Activated T-cell treated with anti-CD3 and anti-CD28 coated beads, Interleukin-2, amount 50 U/mL, for 4 hours (primary cell): ENCODE measurements around the gene ORC4. TPM values are rescaled to one million over a fixed set of nuclear protein-coding genes. Genes with fewer than 3 reads are reported as not detected.
"Not testable (repeated sequence)": the region's sequence is repeated elsewhere in the genome, so short reads cannot be mapped to it uniquely, and the experiment has no call there.

Source experiments
- ATAC-seq, 2 donors: fragments of 200-7000 bp; cut with Tn5 transposase; one replicate each; pipeline ENCODE4 v1.10.0; 2021
- DNase-seq: peaks from one replicate; pipeline ENCODE4 v3.0.0-alpha.2; 2020
- H3K27me3 Mint-ChIP-seq: one replicate; pipeline ENCODE4 v1.8.0; 2021; ENCODE audit warnings: low read depth, mixed read lengths
- H3K36me3 Mint-ChIP-seq: one replicate; pipeline ENCODE4 v1.8.0; 2022; ENCODE audit warnings: mixed read lengths; ENCODE audit not compliant: insufficient read depth
- H3K4me1 Mint-ChIP-seq: one replicate; pipeline ENCODE4 v1.8.0; 2021; ENCODE audit warnings: low read depth, mixed read lengths
- H3K4me3 Mint-ChIP-seq: one replicate; pipeline ENCODE4 v1.8.0; 2021; ENCODE audit warnings: mild to moderate bottlenecking, moderate library complexity, mixed read lengths
- H3K9me3 Mint-ChIP-seq: one replicate; pipeline ENCODE4 v1.8.0; 2021; ENCODE audit warnings: mixed read lengths
- total RNA-seq, 3 donors: library from RNA; stranded (reverse); gene quantifications; one replicate each; pipeline ENCODE4 v1.2.1, GENCODE V29; 2021

ORC4 gene
- total RNA-seq, 3 donors from 2014 or later, result 29.3 to 29.9 (median 29.6) TPM

DNA sequence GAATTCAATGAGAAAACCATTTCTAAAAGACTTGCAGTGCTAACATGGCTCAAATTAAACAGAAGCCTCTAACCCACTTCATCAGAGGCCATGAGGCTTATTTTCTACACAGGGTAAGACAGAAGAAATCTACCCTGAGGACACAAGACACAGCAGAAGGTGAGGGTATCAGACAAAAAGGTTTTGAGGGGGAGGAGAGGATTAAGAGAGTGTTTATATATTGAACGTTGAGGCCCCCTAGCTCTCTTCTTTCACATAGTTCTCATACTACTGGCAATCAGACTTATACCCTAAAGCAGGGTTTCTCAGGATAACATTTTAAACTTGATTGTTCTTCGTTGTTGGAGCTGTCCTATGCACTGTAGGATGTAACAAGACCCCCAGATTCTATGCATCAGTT is 21.4 kb downstream of the ORC4 start:
- ATAC-seq (no peak), DNase-seq (no peak)
- H3K4me3 Mint-ChIP-seq, result no peak overlapping the region
- no peaks in the 10 kb centered on the region for H3K27me3 Mint-ChIP-seq
- H3K4me1 Mint-ChIP-seq, result peaks cover 33% of the 10 kb centered on the region
- peaks cover 25% of the 10 kb centered on the region for H3K9me3 Mint-ChIP-seq
- peaks cover 36% of the 10 kb centered on the region for H3K36me3 Mint-ChIP-seq

DNA sequence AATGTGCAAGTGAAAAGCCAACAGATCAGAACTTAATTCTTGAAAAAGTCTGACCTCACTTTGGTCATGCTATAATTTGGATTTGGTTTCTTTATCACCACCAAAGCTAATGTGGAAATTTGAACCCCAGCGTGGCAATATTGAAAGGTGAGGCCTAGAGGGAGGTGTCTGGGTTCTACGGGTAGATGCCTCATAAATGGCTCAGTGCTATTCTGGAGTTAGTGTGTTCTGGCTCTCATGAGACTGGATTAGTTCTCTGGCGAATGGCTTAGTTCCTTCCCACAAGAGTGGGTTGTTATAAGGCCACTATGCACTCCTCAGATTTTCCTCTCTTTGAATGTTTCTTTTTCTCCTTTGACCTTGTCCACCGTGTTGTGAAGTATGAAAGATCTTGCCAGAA is 22.3 kb downstream of the ORC4 start:
- ATAC-seq (no peak), DNase-seq (no peak)
- peaks cover 33% of the 10 kb centered on the region for H3K4me1 Mint-ChIP-seq
- peaks cover 37% of the 10 kb centered on the region for H3K36me3 Mint-ChIP-seq
- no peak overlapping the region for H3K4me3 Mint-ChIP-seq
- peaks cover 21% of the 10 kb centered on the region for H3K9me3 Mint-ChIP-seq
- no peaks in the 10 kb centered on the region for H3K27me3 Mint-ChIP-seq

DNA sequence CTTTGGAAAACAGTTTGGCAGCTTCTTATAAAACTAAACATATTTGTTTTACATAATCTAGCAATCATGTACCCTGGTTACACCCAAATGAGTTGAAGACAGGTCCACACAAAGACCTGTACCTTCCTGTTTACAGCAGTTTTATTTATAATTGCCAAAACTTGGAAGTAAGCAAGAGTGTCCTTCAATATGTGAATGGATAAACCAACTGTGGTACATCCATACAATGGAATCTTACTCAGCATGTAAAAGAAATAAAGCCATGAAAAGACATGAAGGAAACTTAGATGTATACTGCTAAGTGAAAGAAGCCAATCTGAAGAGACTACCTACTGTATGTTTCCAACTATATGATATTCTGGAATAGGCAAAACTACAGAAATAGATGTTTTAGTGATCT is 23.7 kb downstream of the ORC4 start:
- H3K27me3 Mint-ChIP-seq, result no peaks in the 10 kb centered on the region
- peaks cover 35% of the 10 kb centered on the region for H3K4me1 Mint-ChIP-seq
- no peak overlapping the region for H3K4me3 Mint-ChIP-seq
- no peak for DNase-seq
- peaks cover 9% of the 10 kb centered on the region for H3K9me3 Mint-ChIP-seq
- H3K36me3 Mint-ChIP-seq, result peaks cover 28% of the 10 kb centered on the region
- ATAC-seq, result no peak

DNA sequence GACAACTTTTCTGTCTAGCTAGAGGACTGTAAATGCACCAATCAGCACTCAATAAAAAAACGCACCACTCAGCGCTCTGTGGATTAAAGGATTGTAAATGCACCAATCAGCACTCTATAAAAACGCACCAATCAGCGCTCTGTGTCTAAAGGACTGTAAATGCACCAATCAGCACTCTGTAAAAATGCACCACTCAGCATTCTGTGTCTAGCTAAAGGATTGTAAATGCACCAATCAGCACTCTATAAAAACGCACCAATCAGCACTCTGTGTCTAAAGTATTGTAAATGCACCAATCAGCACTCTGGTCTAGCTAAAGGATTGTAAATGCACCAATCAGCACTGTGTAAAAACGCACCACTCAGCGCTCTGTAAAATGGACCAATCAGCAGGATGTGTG is 25.6 kb downstream of the ORC4 start:
- peaks cover 22% of the 10 kb centered on the region for H3K4me1 Mint-ChIP-seq

DNA sequence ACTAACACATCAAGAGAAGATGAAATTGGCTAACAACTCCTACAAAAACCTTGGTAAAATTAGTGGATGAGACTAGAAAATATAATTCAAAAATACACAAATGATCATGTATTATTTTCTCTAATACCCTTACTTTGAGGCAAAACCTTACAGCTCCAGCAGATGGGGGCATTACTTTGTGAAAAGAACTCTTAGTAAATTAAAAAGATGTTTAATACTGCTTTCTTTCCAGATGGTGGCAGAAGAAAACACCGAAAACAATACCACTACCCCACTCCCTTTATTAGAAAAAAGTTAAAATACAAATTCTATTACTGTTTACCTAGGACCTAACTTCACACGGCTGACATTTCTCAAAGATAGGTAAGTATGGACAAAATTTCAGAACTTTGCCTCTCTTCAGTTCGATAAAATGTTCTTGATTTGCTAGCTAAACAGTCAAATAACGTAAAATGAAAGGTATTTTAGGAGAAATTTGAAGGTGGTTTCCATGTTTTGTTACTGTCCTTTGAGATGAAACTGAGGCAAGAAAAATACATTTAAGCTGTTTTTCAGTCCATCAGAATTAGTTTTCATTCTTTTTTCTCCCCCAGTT is 30.6 kb downstream of the ORC4 start:
- Mint-ChIP-seq H3K36me3 (peaks cover 4% of the 10 kb centered on the region), H3K9me3 (no peaks in the 10 kb centered on the region), H3K4me1 (peaks cover 20% of the 10 kb centered on the region), H3K27me3 (no peaks in the 10 kb centered on the region), H3K4me3 (no peak overlapping the region)
- peak; percentile 12 for DNase-seq
- peak; percentile 69 to 70 for ATAC-seq

More for the DNA sequence above, 25.6 kb downstream of the ORC4 start:
- not testable (repeated sequence) for DNase-seq, H3K27me3 Mint-ChIP-seq, H3K9me3 Mint-ChIP-seq, ATAC-seq, H3K4me3 Mint-ChIP-seq
- H3K36me3 Mint-ChIP-seq, result peaks cover 21% of the 10 kb centered on the region

DNA sequence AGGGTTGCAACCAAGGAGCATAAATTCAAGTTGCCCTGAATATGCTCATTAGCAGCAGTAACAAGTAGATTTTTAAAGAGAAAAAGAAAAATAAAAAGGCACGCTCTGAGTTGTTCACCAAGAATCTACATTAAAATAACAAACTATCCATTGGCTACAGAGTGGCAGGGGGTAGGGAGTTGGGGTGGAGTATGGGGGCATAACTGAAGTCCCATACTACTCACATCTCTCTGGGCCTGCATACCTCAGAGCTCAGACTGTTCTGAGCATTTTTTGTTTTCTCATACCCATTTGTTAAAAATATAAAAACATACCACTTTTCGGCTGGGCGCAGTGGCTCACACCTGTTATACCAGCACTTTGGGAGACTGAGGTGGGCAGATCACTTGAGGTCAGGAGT is 31.4 kb downstream of the ORC4 start:
- no peak overlapping the region for H3K4me3 Mint-ChIP-seq
- H3K27me3 Mint-ChIP-seq, result no peaks in the 10 kb centered on the region
- peaks cover 22% of the 10 kb centered on the region for H3K4me1 Mint-ChIP-seq
- no peaks in the 10 kb centered on the region for H3K9me3 Mint-ChIP-seq
- H3K36me3 Mint-ChIP-seq, result peaks cover under 1% of the 10 kb centered on the region
- DNase-seq (no peak), ATAC-seq (no peak)

DNA sequence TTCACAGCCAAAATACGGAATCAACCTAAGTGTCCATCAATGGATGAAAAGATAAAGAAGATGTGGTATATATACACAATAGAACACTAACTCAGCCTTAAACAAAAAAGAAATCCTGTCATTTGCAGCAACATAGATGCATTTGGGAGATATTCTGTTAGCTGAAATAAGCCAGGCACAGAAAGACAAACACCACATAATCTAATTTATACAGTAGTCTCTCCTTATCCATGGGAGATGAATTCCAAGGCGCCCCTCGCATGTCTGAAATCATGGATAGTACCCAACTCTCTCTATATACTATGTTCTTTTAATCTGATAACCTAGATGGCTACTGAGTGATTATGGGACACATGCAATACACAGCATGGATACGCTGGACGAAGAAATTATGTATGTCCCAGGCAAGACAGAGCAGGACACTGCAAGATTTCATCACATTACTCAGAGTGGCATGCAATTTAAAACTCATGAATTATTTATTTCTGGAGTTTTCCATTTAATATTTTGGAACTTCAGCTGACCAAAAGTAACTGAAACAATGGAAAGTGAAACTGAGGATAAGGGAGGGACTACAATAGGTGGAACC is 39.5 kb downstream of the ORC4 start:
- DNase-seq, result no peak
- peaks cover 22% of the 10 kb centered on the region for H3K36me3 Mint-ChIP-seq
- no peaks in the 10 kb centered on the region for H3K27me3 Mint-ChIP-seq
- H3K4me1 Mint-ChIP-seq, result peaks cover 34% of the 10 kb centered on the region
- H3K4me3 Mint-ChIP-seq, result no peak overlapping the region
- H3K9me3 Mint-ChIP-seq, result peaks cover 14% of the 10 kb centered on the region
- no peak for ATAC-seq

DNA sequence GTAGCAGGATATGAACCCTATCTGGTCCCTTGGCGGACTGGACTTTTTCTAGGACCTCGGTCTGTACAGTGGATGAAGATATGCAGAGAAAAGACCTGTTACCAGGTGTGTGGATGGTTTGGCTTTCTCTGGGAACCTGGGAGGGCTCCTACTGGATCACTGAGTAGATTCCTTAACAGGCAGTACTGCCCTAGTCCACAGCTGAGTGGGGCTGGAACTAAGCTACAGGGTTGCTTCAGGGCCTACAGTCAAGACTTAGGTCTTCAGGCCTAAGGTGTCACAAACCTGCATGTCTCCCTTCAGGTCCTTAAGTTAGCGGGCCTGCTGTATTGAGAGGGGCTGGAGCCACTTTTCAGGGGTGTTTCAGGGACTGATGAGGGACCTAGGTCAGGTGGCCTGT is 42.9 kb downstream of the ORC4 start:
- H3K4me3 Mint-ChIP-seq, result no peak overlapping the region
- peaks cover 17% of the 10 kb centered on the region for H3K4me1 Mint-ChIP-seq
- H3K27me3 Mint-ChIP-seq, result no peaks in the 10 kb centered on the region
- DNase-seq (no peak), ATAC-seq (no peak)
- H3K36me3 Mint-ChIP-seq, result peaks cover 27% of the 10 kb centered on the region
- H3K9me3 Mint-ChIP-seq, result peaks cover 14% of the 10 kb centered on the region

DNA sequence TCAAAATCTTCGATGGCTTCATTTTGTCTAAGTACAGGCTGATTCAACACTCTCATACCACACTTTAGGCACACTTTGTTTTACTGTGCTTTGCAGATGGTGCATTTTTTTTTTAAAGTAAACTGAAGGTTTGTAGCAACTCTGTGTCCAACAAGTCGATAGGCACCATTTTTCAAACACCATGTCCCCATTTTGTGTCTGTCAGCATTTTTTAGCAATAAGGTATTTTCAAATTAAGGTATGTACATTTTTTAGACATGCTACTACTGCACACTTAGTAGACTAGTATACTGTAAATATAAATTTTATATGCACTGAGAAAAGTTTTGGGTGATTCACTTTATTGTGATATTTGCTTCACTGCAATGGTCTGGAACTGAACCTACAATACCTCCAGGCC is 44.4 kb downstream of the ORC4 start:
- Mint-ChIP-seq H3K4me1 (peaks cover 12% of the 10 kb centered on the region), H3K9me3 (peaks cover 14% of the 10 kb centered on the region), H3K36me3 (peaks cover 28% of the 10 kb centered on the region), H3K27me3 (no peaks in the 10 kb centered on the region), H3K4me3 (no peak overlapping the region)
- DNase-seq, result no peak
- ATAC-seq, result no peak

DNA sequence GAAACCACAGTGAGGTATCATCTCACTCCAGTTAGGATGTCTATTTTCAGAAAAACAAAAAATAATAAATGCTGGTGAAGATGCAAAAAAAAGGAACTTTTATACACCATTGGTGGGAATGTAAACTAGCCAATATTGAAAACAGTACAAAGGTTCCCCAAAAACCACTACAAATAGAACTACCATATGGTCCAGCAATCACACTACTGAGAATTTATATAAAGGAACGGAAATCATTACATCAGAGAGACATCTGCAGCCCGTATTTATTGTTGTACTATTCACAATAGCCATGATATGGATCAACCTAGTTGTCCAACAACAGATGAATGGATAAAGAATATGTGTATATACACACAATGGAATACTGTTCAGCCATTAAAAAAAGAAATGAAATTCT is 52.0 kb downstream of the ORC4 start:
- H3K4me3 Mint-ChIP-seq, result no peak overlapping the region
- peaks cover 2% of the 10 kb centered on the region for H3K4me1 Mint-ChIP-seq
- H3K36me3 Mint-ChIP-seq, result peaks cover 60% of the 10 kb centered on the region
- no peaks in the 10 kb centered on the region for H3K27me3 Mint-ChIP-seq
- peaks cover 29% of the 10 kb centered on the region for H3K9me3 Mint-ChIP-seq
- ATAC-seq (no peak), DNase-seq (no peak)

DNA sequence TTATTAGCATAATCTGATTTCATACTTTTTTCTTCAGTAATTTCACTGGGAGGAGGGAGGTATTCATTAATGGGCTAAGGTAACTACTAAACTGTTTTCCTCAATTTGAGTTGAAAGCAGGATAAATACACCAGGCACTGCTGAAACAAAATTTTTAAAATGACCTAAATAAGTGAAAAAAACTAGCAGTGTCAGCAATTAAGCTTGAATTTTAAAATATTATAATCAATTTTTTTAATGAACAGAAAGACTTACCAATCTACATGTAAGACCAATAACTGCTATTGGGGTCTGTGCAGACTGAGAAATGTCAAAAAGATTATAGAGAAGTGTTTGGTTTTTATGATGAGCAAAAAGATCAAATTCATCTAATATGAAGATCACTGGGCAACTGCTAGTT is 68.4 kb downstream of the ORC4 start:
- Mint-ChIP-seq H3K4me1 (no peaks in the 10 kb centered on the region), H3K9me3 (no peaks in the 10 kb centered on the region), H3K27me3 (no peaks in the 10 kb centered on the region), H3K4me3 (no peak overlapping the region), H3K36me3 (peaks cover 23% of the 10 kb centered on the region)
- DNase-seq (no peak), ATAC-seq (no peak)

DNA sequence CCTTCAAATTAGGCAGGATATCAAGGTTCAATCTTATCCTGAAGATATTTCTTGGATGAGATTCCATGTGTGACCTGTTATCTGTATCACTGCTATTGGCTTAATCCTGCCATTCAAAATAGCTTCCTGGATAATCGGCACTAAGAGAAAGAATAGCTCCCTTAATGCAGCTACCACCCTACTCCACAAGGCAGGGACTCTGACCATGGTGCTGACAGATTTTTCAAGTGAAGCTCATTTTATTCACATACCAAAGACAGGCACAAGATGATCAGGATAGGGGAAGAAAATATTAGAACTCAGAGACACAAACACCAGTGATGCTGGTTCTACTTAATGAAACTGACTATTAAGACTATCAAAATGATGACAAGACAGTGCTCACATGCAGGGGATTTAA is 74.9 kb downstream of the ORC4 start:
- Mint-ChIP-seq H3K4me3 (no peak overlapping the region), H3K36me3 (peaks cover 27% of the 10 kb centered on the region), H3K27me3 (no peaks in the 10 kb centered on the region), H3K4me1 (no peaks in the 10 kb centered on the region), H3K9me3 (no peaks in the 10 kb centered on the region)
- ATAC-seq, result no peak
- DNase-seq, result no peak

DNA sequence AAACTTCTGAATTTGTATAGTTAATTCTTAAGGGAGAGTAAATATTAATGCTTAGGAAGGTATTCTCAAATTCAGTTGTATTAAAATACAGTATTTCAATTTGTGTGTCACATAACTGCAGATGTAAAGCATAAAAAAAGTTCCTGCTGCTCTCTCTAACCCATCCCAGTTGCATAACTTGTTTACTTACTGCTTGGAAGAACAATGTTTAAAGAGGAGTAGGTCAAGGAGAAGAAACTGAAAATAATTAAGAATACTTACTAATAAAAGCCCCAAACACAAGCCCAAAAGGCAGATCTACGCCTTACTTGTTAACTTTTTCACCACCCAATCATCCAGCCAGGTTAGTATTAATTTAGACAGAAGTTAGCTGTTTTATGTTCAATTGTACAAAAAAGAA is 81.2 kb downstream of the ORC4 start:
- H3K36me3 Mint-ChIP-seq, result peaks cover 26% of the 10 kb centered on the region
- no peak overlapping the region for H3K4me3 Mint-ChIP-seq
- no peak for ATAC-seq
- DNase-seq, result no peak
- H3K4me1 Mint-ChIP-seq, result no peaks in the 10 kb centered on the region
- no peaks in the 10 kb centered on the region for H3K27me3 Mint-ChIP-seq
- no peaks in the 10 kb centered on the region for H3K9me3 Mint-ChIP-seq

DNA sequence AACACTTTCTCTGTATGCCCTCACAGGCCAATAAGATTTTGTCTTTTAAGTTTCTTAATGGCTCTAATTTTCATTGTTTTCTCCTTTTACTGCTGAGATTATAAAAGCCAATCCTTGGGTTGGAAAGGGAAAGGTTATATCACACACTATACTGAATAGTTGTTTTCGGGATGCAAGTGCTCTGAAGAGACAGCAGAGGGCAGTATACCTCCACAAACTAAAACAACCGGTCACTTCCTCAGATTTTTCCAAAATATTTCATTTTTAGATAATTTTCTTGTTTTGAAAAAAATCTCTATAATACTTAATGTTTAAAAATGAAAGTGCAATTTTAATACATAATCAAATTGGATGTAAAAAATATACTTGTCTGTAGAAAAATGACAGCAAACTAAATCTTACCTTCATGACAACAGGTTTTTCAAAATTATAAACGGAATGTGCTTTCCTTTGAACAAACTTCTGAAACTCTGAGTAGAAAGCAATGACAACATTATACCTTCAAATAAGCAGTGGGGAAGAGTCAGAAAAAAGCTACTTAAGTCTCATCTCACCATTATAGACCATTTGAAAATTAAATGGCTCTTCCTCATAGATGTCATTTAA is 82.7 kb downstream of the ORC4 start:
- Mint-ChIP-seq H3K4me1 (no peaks in the 10 kb centered on the region), H3K27me3 (no peaks in the 10 kb centered on the region), H3K9me3 (no peaks in the 10 kb centered on the region), H3K36me3 (peaks cover 24% of the 10 kb centered on the region), H3K4me3 (no peak overlapping the region)
- DNase-seq (no peak), ATAC-seq (no peak)

DNA sequence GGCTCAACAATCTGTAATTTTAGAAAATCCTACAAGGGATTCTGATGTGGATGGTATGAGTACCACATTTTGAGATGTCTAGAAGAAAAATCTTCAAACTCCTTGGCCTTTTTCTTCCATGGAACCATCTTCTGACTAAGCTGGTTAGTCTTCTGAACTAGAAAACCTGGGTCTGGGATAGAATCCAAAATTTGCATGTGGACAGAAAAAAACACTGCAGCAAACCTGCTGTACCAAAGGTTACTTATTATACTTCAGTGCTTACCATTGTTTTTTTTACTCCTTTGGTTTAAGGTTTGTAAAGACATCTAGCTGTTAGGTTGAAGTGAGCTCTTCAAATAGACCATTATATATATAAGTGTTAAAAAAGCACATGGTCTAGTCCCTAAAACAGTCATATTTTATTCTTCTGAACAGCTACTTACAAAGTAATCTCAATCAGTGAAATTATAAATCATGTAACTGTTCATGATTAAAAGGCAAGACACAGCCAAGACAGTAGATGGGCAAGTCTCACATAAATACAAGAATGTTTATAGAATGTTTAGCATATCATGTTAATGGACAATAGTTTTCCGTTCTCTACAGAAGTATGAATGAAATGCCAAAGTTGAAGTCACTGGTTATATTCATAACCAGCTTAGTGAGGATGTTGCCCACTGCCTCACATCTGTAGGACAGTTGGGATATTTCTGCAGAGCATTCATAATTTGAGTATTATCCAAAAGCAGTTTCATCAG is 85.5 kb downstream of the ORC4 start:
- DNase-seq (no peak), ATAC-seq (no peak)
- H3K27me3 Mint-ChIP-seq, result no peaks in the 10 kb centered on the region
- H3K4me1 Mint-ChIP-seq, result no peaks in the 10 kb centered on the region
- H3K9me3 Mint-ChIP-seq, result no peaks in the 10 kb centered on the region
- no peak overlapping the region for H3K4me3 Mint-ChIP-seq
- peaks cover 26% of the 10 kb centered on the region for H3K36me3 Mint-ChIP-seq
